Measurements from ENCODE around the gene HUS1. TPM values are rescaled to one million over a fixed set of nuclear protein-coding genes. Genes with fewer than 3 reads are reported as not detected.
A peak's percentile ranks its signal among the peaks of the same experiment; 100 is the strongest.

The HUS1 gene
- total RNA-seq, 8 experiments from 2014 or later, result 11.1 to 27.4 (median 20.3) TPM

- in situ Hi-C loops (cut with MboI; ENCODE audit: low pct_unique_long_range_greater_than_20kb in 2 of 9, low sequenced_read_pairs in 9 of 9, unreplicated experiment in 9 of 9), result no loop called here
- WGBS, 10 experiments, result 0 to 100% (median 100%) methylated on average over 1 of the region's 1 CpG; no CpG with 5 or more reads in 3 of the 10 experiments
Measured at GRCh38 chr7:47973739-47974138, 5.7 kb downstream of the HUS1 start.

GRCh38 chr7:47970761-47971160 lies 8.7 kb downstream of the HUS1 start:
- H3K27ac ChIP-seq, result no peak overlapping the region
- H3K4me3 ChIP-seq, result no peak overlapping the region
- in situ Hi-C loops (cut with MboI; ENCODE audit: low pct_unique_long_range_greater_than_20kb in 2 of 9, low sequenced_read_pairs in 9 of 9, unreplicated experiment in 9 of 9), result no loop called here
- ATAC-seq (replicated peaks in 6 of 8), result no peak
- WGBS, 10 experiments, result 33 to 100% (median 71%) methylated on average over 1 of the region's 1 CpG; no CpG with 5 or more reads in 3 of the 10 experiments
- peaks cover 0 to 2% of the 10 kb centered on the region in 2 donors for H3K4me1 ChIP-seq (replicated peaks in 1 of 2)

More at GRCh38 chr7:47973739-47974138, 5.7 kb downstream of the HUS1 start:
- Histone ChIP-seq H3K4me1 (replicated peaks in 1 of 2) (peaks cover 4 to 10% of the 10 kb centered on the region in 2 donors), H3K27ac (no peak overlapping the region), H3K4me3 (no peak overlapping the region)
- no peak for ATAC-seq (replicated peaks in 6 of 8)

DNA sequence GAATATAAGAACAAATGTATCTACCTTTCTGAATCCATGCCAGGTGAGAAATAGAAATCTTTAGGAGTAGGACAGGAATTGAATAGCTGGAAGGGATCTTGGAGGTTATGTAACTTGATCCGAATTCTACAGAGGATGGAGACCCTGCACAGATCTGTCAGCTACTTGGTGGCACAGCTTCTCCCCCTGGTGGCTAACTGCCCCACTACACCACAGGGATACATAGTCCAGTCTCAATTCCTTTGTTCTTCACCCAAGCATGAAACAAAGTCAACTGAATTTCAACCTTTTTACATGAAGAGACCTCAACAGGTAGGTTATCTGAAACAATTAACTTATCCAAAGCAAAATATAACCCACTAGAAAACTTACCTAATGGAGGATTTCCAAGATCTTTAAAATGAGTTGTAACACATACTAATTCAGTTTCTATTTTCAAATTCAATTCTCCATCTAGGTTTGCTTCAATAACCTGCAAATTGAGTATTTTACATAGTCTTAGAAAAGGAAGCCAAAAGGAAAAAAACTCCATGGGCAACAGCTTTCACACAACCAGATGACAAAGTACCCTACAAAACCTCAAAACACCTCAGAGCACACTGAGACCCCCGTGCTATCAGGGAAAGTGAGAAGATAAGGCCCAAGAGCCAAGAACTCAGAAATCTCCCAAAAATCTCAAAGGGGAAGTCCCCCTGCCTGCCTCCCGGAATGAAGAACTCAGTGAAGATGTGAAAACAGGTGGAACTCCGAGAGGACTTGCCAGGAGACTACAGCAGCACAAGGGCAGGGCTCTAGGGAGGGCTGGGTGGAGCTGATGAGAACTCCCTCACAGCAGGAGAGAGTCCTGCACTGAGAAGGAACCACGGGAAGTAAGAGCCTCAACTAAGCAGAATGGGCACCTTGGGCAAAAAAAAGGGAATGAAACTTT lies 10.3 kb downstream of the HUS1 start:
- in situ Hi-C loops (cut with MboI; ENCODE audit: low pct_unique_long_range_greater_than_20kb in 2 of 9, low sequenced_read_pairs in 9 of 9, unreplicated experiment in 9 of 9), result no loop called here
- H3K4me1 ChIP-seq (replicated peaks in 1 of 2), result peaks cover 0 to 2% of the 10 kb centered on the region in 2 donors
- H3K27ac ChIP-seq, result no peak overlapping the region
- no peak overlapping the region for H3K4me3 ChIP-seq
- 30 to 94% (median 69%) methylated on average over 1 to 5 of the region's 5 CpGs; no CpG with 5 or more reads in 1 of the 10 experiments for WGBS, 10 experiments
- peak; percentile 77 to 98 (median 86) for ATAC-seq (replicated peaks in 6 of 8)

- no peak overlapping the region for H3K4me3 ChIP-seq
- peaks cover 0 to 2% of the 10 kb centered on the region in 2 donors for H3K4me1 ChIP-seq (replicated peaks in 1 of 2)
- in situ Hi-C loops (cut with MboI; ENCODE audit: low pct_unique_long_range_greater_than_20kb in 2 of 9, low sequenced_read_pairs in 9 of 9, unreplicated experiment in 9 of 9), result no loop called here
- no peak overlapping the region for H3K27ac ChIP-seq
- 53 to 100% (median 86%) methylated on average over 1 to 2 of the region's 2 CpGs for WGBS, 10 experiments
- no peak for ATAC-seq (replicated peaks in 6 of 8)
Measured at GRCh38 chr7:47967708-47968107, 11.7 kb downstream of the HUS1 start.

- in situ Hi-C loops (cut with MboI; ENCODE audit: low pct_unique_long_range_greater_than_20kb in 2 of 9, low sequenced_read_pairs in 9 of 9, unreplicated experiment in 9 of 9), result no loop called here
- no peak for ATAC-seq (replicated peaks in 6 of 8)
- Histone ChIP-seq H3K4me1 (replicated peaks in 1 of 2) (peaks cover 0 to 2% of the 10 kb centered on the region in 2 donors), H3K4me3 (no peak overlapping the region), H3K27ac (no peak overlapping the region)
- 67 to 100% (median 90%) methylated on average over 1 to 4 of the region's 5 CpGs; no CpG with 5 or more reads in 3 of the 10 experiments for WGBS, 10 experiments
Measured at GRCh38 chr7:47967123-47967522, 12.3 kb downstream of the HUS1 start.

- Histone ChIP-seq H3K4me3 (no peak overlapping the region), H3K27ac (no peak overlapping the region), H3K4me1 (replicated peaks in 1 of 2) (peaks cover 0 to 2% of the 10 kb centered on the region in 2 donors)
- in situ Hi-C loops (cut with MboI; ENCODE audit: low pct_unique_long_range_greater_than_20kb in 2 of 9, low sequenced_read_pairs in 9 of 9, unreplicated experiment in 9 of 9), result no loop called here
- 80 to 100% (median 100%) methylated on average over 1 to 3 of the region's 5 CpGs; no CpG with 5 or more reads in 7 of the 10 experiments for WGBS, 10 experiments
- ATAC-seq (replicated peaks in 6 of 8), result no peak
Measured at GRCh38 chr7:47965456-47965855, 14.0 kb downstream of the HUS1 start.

DNA sequence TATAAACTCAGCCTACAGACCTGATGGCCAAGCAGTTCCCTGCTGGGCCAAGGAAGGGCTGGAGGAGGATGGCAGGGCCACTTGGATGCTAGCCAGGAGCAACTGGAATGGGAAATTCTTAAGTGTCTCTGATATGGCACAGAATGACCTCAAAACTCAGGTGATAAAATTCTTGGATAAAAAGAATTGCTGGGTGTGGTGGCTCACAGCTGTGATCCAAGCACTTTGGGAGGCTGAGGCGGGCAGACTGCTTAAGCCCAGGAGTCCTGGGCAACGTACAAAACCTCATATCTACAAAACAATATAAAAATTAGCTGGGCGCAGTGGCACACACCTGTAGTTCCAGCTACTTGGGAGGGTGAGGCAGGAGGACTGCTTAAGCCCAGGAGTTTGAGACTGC lies 17.2 kb downstream of the HUS1 start:
- WGBS, 10 experiments, result 80 to 100% (median 100%) methylated on average over 1 to 2 of the region's 3 CpGs; no CpG with 5 or more reads in 5 of the 10 experiments
- no peak for ATAC-seq (replicated peaks in 6 of 8)
- in situ Hi-C loops (cut with MboI; ENCODE audit: low pct_unique_long_range_greater_than_20kb in 2 of 9, low sequenced_read_pairs in 9 of 9, unreplicated experiment in 9 of 9), result no loop called here
- Histone ChIP-seq H3K4me3 (no peak overlapping the region), H3K27ac (no peak overlapping the region), H3K4me1 (replicated peaks in 1 of 2) (no peaks in the 10 kb centered on the region)

DNA sequence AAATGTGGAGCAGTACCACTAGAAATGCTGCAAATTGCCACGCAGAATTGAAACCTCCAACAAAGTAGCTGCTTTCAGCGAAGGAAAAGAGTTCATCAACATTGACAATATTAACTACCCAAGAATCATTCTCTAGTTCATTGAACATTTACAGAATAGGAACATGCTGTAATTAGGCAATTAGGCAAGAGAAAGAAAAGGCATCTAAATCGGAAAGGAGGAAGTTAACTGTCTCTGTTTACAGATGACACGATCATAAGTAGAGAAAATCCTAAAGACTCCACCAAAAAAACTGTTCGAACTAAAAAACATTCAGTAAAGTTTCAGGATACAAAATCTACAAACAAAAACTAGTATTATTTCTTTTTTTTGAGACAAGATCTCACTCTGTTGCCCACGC lies 22.3 kb downstream of the HUS1 start:
- WGBS, 10 experiments, result 60 to 91% (median 85%) methylated on average over 3 to 6 of the region's 6 CpGs
- no peaks in the 10 kb centered on the region for H3K4me1 ChIP-seq (replicated peaks in 1 of 2)
- no peak overlapping the region for H3K27ac ChIP-seq
- ATAC-seq (replicated peaks in 6 of 8), result no peak
- H3K4me3 ChIP-seq, result no peak overlapping the region
- in situ Hi-C loops (cut with MboI; ENCODE audit: low pct_unique_long_range_greater_than_20kb in 2 of 9, low sequenced_read_pairs in 9 of 9, unreplicated experiment in 9 of 9), result no loop called here

- 50 to 100% (median 100%) methylated on average over 1 to 5 of the region's 6 CpGs; no CpG with 5 or more reads in 3 of the 10 experiments for WGBS, 10 experiments
Measured at GRCh38 chr7:47956220-47956619, 23.2 kb downstream of the HUS1 start.

DNA sequence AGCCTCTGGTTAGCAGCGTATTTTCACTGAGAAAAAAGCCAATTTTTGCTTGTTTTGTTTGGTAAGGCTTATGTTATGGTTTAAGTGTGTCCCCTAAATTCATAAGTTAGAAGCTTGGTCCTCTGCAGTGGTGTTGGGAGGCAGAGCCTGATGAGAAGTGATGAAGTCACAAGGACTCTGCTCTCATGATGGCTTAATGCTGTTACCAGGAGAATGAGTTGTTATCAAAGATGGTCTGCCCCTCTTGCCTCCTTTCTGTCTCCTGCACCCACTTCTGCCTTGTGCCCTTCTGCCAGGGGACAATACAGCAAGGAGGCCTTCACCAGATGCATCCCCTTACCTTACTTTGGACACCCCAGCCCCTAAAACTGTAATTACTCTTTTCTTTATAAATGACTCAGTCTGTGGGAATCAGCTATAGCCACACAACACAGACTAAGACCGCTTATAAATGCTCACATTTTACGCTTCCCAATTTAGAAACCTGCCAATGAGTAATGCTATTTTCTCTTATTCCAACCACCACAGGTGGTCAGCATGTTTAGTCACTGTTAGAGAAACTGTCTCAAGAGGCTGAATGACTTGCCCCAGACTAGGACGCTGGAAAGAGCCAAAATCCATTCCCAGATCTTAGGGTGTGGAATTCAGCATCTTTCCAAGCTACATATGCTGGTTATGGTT lies 25.0 kb downstream of the HUS1 start:
- Histone ChIP-seq H3K4me3 (no peak overlapping the region), H3K4me1 (replicated peaks in 1 of 2) (peaks cover 0 to 4% of the 10 kb centered on the region in 2 donors), H3K27ac (no peak overlapping the region)
- 0 to 100% (median 88%) methylated on average over 1 to 4 of the region's 4 CpGs; no CpG with 5 or more reads in 2 of the 10 experiments for WGBS, 10 experiments
- in situ Hi-C loops (cut with MboI; ENCODE audit: low pct_unique_long_range_greater_than_20kb in 2 of 9, low sequenced_read_pairs in 9 of 9, unreplicated experiment in 9 of 9), result no loop called here
- no peak for ATAC-seq (replicated peaks in 6 of 8)

More at GRCh38 chr7:47956220-47956619, 23.2 kb downstream of the HUS1 start:
- Histone ChIP-seq H3K27ac (no peak overlapping the region), H3K4me1 (replicated peaks in 1 of 2) (no peaks in the 10 kb centered on the region), H3K4me3 (no peak overlapping the region)
- in situ Hi-C loops (cut with MboI; ENCODE audit: low pct_unique_long_range_greater_than_20kb in 2 of 9, low sequenced_read_pairs in 9 of 9, unreplicated experiment in 9 of 9), result no loop called here
- no peak for ATAC-seq (replicated peaks in 6 of 8)

GRCh38 chr7:47953822-47954221 lies 25.6 kb downstream of the HUS1 start:
- Histone ChIP-seq H3K27ac (no peak overlapping the region), H3K4me1 (replicated peaks in 1 of 2) (peaks cover 0 to 4% of the 10 kb centered on the region in 2 donors), H3K4me3 (no peak overlapping the region)
- ATAC-seq (replicated peaks in 6 of 8), result no peak
- in situ Hi-C loops (cut with MboI; ENCODE audit: low pct_unique_long_range_greater_than_20kb in 2 of 9, low sequenced_read_pairs in 9 of 9, unreplicated experiment in 9 of 9), result no loop called here
- 58 to 100% (median 92%) methylated on average over 1 to 4 of the region's 4 CpGs; no CpG with 5 or more reads in 1 of the 10 experiments for WGBS, 10 experiments

- 80 to 100% (median 100%) methylated on average over 1 to 4 of the region's 4 CpGs; no CpG with 5 or more reads in 3 of the 10 experiments for WGBS, 10 experiments
- in situ Hi-C loops (cut with MboI; ENCODE audit: low pct_unique_long_range_greater_than_20kb in 2 of 9, low sequenced_read_pairs in 9 of 9, unreplicated experiment in 9 of 9), result no loop called here
Measured at GRCh38 chr7:47952224-47952623, 27.2 kb downstream of the HUS1 start.

GRCh38 chr7:47951374-47951773 lies 28.0 kb downstream of the HUS1 start:
- H3K4me1 ChIP-seq (replicated peaks in 1 of 2), result peaks cover 3 to 4% of the 10 kb centered on the region in 2 donors
- in situ Hi-C loops (cut with MboI; ENCODE audit: low pct_unique_long_range_greater_than_20kb in 2 of 9, low sequenced_read_pairs in 9 of 9, unreplicated experiment in 9 of 9), result no loop called here
- no peak for ATAC-seq (replicated peaks in 6 of 8)
- H3K27ac ChIP-seq, result no peak overlapping the region
- H3K4me3 ChIP-seq, result no peak overlapping the region

More at GRCh38 chr7:47952224-47952623, 27.2 kb downstream of the HUS1 start:
- Histone ChIP-seq H3K4me1 (replicated peaks in 1 of 2) (peaks cover 0 to 4% of the 10 kb centered on the region in 2 donors), H3K4me3 (no peak overlapping the region), H3K27ac (no peak overlapping the region)
- no peak for ATAC-seq (replicated peaks in 6 of 8)
